OCI-LY1 (cell line): ENCODE results near the gene RTL9.

ENCODE experiments used
- EZH2 ChIP-seq: fragments of 200-600 bp; sonication (generic), shearing (Covaris generic); IDR thresholded peaks from 2 replicates; pipeline ENCODE4 v1.8.0; 2017; ENCODE audit warnings: borderline replicate concordance, mixed run types, mild to moderate bottlenecking, antibody characterized with exemption, low read length, moderate library complexity, mixed read lengths
- TF ChIP-seq, protein P1 (sequence below): fragments of 200-600 bp; sonication (generic), shearing (Covaris generic); IDR thresholded peaks from 2 replicates; pipeline ENCODE4 v1.5.1; 2017; ENCODE audit warnings: mild to moderate bottlenecking, antibody characterized with exemption, low read length, moderate library complexity, mixed read lengths

DNA sequence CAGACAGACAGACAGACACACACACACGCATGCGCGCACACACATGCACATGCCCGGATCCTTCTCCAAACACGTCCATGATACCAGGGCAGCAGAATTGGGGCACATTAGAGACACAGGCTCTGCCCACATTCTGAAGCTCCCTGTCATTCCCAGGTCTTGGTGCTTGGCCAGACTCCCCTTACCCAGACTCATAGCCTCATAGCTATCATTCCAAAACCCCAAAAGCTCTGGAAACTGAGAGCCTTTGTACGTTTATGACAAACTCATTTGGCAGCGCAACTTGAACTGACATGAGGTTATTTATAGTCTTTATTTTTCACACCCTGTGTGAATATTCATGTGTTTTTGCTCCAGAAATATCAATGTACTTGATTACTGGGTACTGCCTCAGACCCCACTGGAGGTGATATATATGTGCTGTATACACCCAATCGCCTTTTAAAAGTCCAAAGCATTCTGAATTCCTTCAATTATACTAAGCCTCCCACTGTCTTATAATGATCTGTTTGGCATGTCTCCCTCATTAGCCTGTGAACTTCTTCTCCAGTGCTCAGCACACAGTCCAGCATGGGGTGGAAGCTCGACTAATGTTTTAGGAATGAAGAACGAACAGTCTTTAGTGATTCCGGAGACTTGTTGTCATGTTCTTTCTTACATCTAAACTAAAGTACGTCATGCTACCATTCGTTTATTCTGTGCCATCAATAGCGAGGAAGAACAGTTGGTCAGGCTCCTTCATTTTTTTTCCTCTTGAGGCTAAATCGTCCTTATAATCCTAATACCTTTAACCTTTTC is 45.0 kb downstream of the RTL9 start:
- TF ChIP-seq, protein P1, sequence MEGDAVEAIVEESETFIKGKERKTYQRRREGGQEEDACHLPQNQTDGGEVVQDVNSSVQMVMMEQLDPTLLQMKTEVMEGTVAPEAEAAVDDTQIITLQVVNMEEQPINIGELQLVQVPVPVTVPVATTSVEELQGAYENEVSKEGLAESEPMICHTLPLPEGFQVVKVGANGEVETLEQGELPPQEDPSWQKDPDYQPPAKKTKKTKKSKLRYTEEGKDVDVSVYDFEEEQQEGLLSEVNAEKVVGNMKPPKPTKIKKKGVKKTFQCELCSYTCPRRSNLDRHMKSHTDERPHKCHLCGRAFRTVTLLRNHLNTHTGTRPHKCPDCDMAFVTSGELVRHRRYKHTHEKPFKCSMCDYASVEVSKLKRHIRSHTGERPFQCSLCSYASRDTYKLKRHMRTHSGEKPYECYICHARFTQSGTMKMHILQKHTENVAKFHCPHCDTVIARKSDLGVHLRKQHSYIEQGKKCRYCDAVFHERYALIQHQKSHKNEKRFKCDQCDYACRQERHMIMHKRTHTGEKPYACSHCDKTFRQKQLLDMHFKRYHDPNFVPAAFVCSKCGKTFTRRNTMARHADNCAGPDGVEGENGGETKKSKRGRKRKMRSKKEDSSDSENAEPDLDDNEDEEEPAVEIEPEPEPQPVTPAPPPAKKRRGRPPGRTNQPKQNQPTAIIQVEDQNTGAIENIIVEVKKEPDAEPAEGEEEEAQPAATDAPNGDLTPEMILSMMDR = no peak
- TF ChIP-seq EZH2 = no peak
